Nucleus accumbens (tissue), 56 donors: ENCODE results near the gene PAQR6.
A peak's percentile ranks its signal among the peaks of the same experiment; 100 is the strongest.

Experiments
- DNase-seq, 56 donors: peaks; one replicate each; lab custom pipeline; 2025; lab: John Stamatoyannopoulos, UW

Gene PAQR6, protein sequence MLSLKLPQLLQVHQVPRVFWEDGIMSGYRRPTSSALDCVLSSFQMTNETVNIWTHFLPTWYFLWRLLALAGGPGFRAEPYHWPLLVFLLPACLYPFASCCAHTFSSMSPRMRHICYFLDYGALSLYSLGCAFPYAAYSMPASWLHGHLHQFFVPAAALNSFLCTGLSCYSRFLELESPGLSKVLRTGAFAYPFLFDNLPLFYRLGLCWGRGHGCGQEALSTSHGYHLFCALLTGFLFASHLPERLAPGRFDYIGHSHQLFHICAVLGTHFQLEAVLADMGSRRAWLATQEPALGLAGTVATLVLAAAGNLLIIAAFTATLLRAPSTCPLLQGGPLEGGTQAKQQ

GRCh38 chr1:156247460-156248322 is at the start of gene PAQR6:
Gene PAQR6 (minus strand): TSS chr1:156248056. CDS start chr1:156246731, 1,325 bp downstream.
- peak; percentile 52 to 97 (median 91) for DNase-seq

DNA sequence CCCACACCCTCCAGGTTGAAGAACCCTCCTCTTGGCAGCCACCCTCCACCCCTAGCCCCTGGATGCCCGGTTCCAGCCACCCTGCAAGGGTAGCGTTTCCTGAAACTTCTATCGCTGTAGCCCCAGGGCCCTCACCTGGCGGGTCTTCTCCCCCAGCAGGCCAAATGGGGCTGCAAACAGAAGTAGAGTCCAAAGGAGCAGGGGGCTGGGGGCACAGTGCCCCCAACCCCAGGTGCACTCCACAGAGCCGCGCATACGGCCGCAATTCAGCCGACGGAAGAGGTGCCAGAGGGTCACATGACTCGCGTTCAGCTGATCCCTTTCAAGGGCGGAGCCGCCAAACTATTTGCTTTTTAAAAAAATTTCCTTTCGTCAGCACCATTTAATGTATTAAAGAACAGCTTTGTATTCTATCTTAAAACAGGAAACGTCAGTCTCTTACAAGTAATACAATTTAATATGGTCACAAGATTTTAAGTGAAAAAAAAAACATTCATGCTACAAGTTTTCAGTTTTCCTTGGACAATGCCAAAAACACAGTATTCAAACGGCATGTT is 47.6 kb upstream of the PAQR6 start, which contains the start of gene GLMP:
Gene GLMP, minus strand, starts transcription at position 289 of the 557 bp plus-strand sequence. Its CDS starts 34 bp downstream, at position 255.
- DNase-seq, result peak in 48 of 56 donors; percentile 7 to 84 (median 46)

- no peak for DNase-seq
These were observed 46.0 kb upstream of the PAQR6 start for GRCh38 chr1:156293895-156294294.

DNA sequence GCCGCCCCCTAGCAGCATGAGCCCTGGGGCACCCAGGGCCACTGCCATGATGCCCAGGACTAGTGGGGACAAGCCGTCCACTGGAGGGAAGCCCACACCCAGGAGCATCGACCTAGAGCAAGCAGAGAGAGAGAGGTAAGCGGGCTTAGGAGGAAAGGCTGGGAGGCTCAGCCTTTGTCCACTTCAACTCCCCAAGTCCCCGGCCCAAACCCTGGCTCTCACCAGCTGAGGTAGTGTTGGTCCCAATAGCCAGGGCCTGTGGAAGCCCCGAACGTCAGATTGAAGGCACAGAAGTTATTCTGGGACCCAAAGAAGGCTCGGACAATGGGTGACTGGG is 45.2 kb upstream of the PAQR6 start:
- DNase-seq, result no peak

GRCh38 chr1:156291226-156292061 is 43.6 kb upstream of the PAQR6 start:
- peak in 54 of 56 donors; percentile 16 to 87 (median 68) for DNase-seq

GRCh38 chr1:156289857-156290256 is 42.0 kb upstream of the PAQR6 start:
- DNase-seq, result no peak

GRCh38 chr1:156286061-156286460 is 38.2 kb upstream of the PAQR6 start:
- no peak for DNase-seq

DNA sequence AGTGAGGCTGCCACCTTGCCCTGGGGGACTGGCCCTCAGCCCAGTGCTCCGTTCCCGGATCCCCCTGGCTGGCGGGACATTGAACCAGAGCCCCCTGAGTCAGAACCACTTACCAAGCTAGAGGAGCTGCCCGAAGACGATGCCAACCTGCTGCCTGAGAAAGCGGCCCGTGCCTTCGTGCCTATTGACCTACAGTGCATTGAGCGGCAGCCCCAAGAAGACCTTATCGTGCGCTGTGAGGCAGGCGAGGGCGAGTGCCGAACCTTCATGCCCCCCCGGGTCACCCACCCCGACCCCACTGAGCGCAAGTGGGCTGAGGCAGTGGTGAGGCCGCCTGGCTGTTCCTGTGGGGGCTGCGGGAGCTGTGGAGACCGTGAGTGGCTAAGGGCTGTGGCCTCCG is 37.6 kb upstream of the PAQR6 start:
- DNase-seq, result no peak

- no peak for DNase-seq
These were observed 36.9 kb upstream of the PAQR6 start for GRCh38 chr1:156284757-156285156.

DNA sequence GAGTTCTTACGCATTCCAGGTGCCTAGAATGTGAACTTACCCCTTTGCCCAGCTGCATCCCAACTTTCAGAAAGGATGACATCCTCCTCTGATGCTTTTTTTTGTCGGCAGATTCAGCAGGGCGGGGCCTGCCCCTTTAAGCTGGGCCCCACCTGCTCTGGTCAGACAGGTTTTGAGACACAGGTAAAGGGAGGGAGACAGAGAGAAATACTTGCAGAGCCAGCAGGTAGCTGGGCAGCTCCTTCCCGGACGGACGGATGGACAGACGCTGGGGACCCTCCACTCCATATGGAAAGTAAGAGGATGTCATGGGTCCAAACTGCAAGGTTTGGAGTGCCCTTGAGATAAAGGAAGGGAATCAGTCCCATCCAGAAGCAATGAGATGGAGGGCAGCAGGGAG is 36.3 kb upstream of the PAQR6 start, which contains the start of gene TMEM79:
Gene TMEM79, plus strand, starts transcription at position 214 of the 400 bp plus-strand sequence. CDS start 902 bp downstream, outside the sequence.
- no peak for DNase-seq

DNA sequence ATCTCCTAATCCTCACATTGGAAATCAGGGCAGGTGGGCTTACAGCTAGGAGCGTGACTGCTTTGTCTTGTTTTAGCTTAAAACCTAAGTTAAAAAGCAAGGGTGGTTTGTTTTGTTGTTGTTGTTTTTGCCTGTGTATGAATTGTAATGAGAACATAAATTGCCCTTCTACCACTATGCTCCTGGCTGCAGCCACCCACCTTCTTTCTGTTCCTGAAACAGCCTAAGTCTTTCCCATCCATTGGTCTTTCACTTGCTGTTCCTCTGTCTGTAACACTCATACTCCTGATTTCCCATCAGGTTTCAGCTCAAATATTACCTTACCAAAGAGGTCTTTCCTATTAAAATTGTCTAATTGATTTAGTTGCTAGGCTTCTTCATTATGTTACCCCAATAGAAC is 35.7 kb upstream of the PAQR6 start:
- DNase-seq, result no peak

GRCh38 chr1:156282479-156283222 is 34.8 kb upstream of the PAQR6 start, which contains the start of gene SMG5:
Gene SMG5 (minus strand): TSS chr1:156282825. CDS start chr1:156282680, 145 bp downstream.
- peak; percentile 70 to 97 (median 90) for DNase-seq

DNA sequence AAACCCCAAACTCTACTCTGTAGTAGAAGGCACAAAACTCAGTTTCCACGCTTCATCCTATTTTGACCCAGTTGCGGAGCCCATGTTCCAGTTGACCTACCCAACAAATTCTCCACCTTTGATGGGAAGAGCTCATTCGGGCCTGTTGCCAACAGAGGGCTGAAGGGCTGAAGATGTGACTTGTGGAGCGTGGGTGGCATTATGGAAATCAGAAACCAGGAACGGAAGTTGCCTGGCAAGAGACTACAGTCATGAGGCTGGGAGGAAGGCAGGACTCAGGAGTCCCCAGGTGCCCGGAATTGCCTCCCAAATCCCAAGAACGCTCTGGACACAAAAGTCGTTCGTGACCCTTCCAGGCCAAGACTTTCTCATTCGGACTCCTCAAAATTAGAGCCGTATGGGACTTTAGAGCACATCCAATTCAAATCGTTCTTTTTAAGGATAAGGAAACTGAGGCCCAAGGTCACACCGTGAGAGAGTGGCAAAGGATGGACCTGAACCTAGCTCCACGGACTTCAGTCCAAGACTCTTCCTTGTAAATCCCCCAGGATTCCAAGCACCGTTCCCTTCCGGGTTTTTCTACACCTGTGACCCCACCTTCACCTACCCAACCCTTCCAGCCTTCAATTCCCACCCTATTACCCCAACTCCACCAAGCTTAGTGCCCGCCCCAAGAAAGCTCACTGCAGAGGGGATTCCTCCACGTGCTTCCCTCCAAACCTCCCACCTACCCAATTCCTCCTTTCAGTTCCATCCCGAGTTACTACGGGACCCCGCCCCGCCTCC is 34.0 kb upstream of the PAQR6 start:
- DNase-seq, result peak in 11 of 56 donors; percentile 4 to 63 (median 15)

- DNase-seq, result peak in 4 of 56 donors; percentile 4 to 40 (median 20)
These were observed 33.4 kb upstream of the PAQR6 start for GRCh38 chr1:156281281-156281680.

- no peak for DNase-seq
These were observed 32.0 kb upstream of the PAQR6 start for GRCh38 chr1:156279837-156280236.

GRCh38 chr1:156276966-156277381 is 29.1 kb upstream of the PAQR6 start:
- no peak for DNase-seq

GRCh38 chr1:156276532-156276931 is 28.7 kb upstream of the PAQR6 start:
- no peak for DNase-seq

GRCh38 chr1:156270314-156270713 is 22.5 kb upstream of the PAQR6 start:
- no peak for DNase-seq
